Upper lobe of left lung (tissue), 4 donors: ENCODE measurements around the gene SLC8A2.

Source experiments
- POLR2A ChIP-seq, 4 donors: fragments of 450-650 bp; IDR thresholded peaks; one replicate each; pipeline ENCODE4 v1.5.1; 2016 to 2017; ENCODE audit warnings: antibody characterized with exemption in 4 of 4, mild to moderate bottlenecking in 2 of 4
- TF ChIP-seq, protein P1 (sequence below), 6 experiments: fragments of 450-650 bp in 4 of 6; fragments of 200-600 bp in 2 of 6; sonication (generic) in 2 of 6; IDR thresholded peaks; one replicate each; pipeline ENCODE4 v1.5.1; 2016 to 2019; ENCODE audit warnings: antibody characterized with exemption in 6 of 6

DNA sequence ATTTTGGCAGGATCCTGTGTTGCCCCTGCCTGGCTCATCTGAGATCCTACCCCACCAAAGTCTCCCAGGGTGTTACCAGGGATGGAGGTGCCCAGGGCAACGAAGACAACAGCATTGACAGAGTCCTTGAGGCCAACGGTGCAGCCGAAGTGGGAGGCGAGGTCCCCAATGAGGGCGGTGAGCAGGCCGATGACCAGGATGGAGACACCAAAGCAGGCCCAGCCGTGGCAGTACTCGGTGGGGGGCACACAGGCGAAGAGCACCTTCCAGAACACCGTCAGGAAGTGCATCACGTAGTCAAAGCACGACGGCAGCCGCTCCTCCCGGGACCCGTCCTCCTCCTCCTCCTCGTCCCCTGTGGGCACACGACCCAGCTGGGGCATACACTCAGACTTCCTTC is 39.6 kb downstream of the SLC8A2 start:
- no peak for TF ChIP-seq POLR2A (IDR thresholded peaks at IDR 0.05)
- TF ChIP-seq, protein P1, sequence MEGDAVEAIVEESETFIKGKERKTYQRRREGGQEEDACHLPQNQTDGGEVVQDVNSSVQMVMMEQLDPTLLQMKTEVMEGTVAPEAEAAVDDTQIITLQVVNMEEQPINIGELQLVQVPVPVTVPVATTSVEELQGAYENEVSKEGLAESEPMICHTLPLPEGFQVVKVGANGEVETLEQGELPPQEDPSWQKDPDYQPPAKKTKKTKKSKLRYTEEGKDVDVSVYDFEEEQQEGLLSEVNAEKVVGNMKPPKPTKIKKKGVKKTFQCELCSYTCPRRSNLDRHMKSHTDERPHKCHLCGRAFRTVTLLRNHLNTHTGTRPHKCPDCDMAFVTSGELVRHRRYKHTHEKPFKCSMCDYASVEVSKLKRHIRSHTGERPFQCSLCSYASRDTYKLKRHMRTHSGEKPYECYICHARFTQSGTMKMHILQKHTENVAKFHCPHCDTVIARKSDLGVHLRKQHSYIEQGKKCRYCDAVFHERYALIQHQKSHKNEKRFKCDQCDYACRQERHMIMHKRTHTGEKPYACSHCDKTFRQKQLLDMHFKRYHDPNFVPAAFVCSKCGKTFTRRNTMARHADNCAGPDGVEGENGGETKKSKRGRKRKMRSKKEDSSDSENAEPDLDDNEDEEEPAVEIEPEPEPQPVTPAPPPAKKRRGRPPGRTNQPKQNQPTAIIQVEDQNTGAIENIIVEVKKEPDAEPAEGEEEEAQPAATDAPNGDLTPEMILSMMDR (IDR thresholded peaks at IDR 0.05): no peak
